Measurements from ENCODE around the gene ZFAND3.

GRCh38 chr6:37926661-37927060 is 107.1 kb downstream of the ZFAND3 start:
- no peak for TF ChIP-seq POLR2A (IDR thresholded peaks at IDR 0.05)
- TF ChIP-seq, protein P1, sequence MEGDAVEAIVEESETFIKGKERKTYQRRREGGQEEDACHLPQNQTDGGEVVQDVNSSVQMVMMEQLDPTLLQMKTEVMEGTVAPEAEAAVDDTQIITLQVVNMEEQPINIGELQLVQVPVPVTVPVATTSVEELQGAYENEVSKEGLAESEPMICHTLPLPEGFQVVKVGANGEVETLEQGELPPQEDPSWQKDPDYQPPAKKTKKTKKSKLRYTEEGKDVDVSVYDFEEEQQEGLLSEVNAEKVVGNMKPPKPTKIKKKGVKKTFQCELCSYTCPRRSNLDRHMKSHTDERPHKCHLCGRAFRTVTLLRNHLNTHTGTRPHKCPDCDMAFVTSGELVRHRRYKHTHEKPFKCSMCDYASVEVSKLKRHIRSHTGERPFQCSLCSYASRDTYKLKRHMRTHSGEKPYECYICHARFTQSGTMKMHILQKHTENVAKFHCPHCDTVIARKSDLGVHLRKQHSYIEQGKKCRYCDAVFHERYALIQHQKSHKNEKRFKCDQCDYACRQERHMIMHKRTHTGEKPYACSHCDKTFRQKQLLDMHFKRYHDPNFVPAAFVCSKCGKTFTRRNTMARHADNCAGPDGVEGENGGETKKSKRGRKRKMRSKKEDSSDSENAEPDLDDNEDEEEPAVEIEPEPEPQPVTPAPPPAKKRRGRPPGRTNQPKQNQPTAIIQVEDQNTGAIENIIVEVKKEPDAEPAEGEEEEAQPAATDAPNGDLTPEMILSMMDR (IDR thresholded peaks at IDR 0.05), result no peak

Measured in adrenal gland (tissue), 5 donors.